ENCODE data around the gene SLC37A4. TPM values are rescaled to one million over a fixed set of nuclear protein-coding genes. Genes with fewer than 3 reads are reported as not detected.

The SLC37A4 gene
- total RNA-seq, 4 donors from 2014 or later: 29.7 to 72.9 (median 56.4) TPM

- ATAC-seq: no peak
- TF ChIP-seq CTCF (IDR thresholded peaks at IDR 0.05 in 4 of 5, conservative IDR thresholded peaks at IDR 0.05 in 1 of 5) (no peak), POLR2A (IDR thresholded peaks at IDR 0.05) (no peak)
- intact Hi-C loops (cut with DNase I; ENCODE audit: low total_unique reads): no loop called here
- H3K9me3 ChIP-seq: no peaks in the 10 kb centered on the region
- peaks cover 5 to 9% of the 10 kb centered on the region in 2 donors for H3K4me1 ChIP-seq
- DNase-seq: peak; percentile 6 to 34
- H3K27ac ChIP-seq: no peak overlapping the region
- in situ Hi-C loops (cut with MboI; ENCODE audit: low sequenced_read_pairs in 4 of 4): no loop called here
- no peaks in the 10 kb centered on the region for H3K36me3 ChIP-seq
- no peaks in the 10 kb centered on the region for H3K27me3 ChIP-seq
- no peak overlapping the region for H3K4me3 ChIP-seq
Measured at GRCh38 chr11:118980191-118980881, 50.3 kb downstream of the SLC37A4 start.

DNA sequence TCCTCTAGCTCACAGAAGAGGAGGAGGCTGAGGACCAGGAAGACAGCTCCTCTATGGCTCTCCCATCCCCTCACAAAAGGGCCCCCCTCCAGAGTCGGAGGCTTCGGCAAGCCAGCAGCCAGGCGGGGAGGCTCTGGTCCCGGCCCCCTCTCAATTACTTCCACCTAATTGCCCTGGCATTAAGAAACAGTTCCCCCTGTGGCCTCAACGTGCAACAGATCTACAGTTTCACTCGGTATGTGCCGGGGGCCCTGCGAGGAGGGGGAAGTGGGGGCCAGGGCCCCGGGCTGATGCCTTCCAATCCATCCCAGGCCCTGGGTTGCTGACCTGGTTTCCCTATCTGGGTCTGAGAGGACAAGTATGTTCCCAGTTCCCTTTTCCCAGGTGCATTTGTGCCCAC is 51.2 kb downstream of the SLC37A4 start:
- DNase-seq: no peak
- H3K9me3 ChIP-seq: no peaks in the 10 kb centered on the region
- peaks cover 0 to 4% of the 10 kb centered on the region in 2 donors for H3K4me1 ChIP-seq
- intact Hi-C loops (cut with DNase I; ENCODE audit: low total_unique reads): no loop called here
- no peak overlapping the region for H3K4me3 ChIP-seq
- in situ Hi-C loops (cut with MboI; ENCODE audit: low sequenced_read_pairs in 4 of 4): no loop called here
- TF ChIP-seq POLR2A (IDR thresholded peaks at IDR 0.05): no peak
- TF ChIP-seq CTCF (IDR thresholded peaks at IDR 0.05 in 4 of 5, conservative IDR thresholded peaks at IDR 0.05 in 1 of 5): no peak
- no peak overlapping the region for H3K27ac ChIP-seq
- no peaks in the 10 kb centered on the region for H3K36me3 ChIP-seq
- no peaks in the 10 kb centered on the region for H3K27me3 ChIP-seq
- no peak for ATAC-seq

- in situ Hi-C loops (cut with MboI; ENCODE audit: low sequenced_read_pairs in 4 of 4): no loop called here
- no peak for TF ChIP-seq POLR2A (IDR thresholded peaks at IDR 0.05)
- TF ChIP-seq CTCF (IDR thresholded peaks at IDR 0.05 in 4 of 5, conservative IDR thresholded peaks at IDR 0.05 in 1 of 5): no peak
- intact Hi-C loops (cut with DNase I; ENCODE audit: low total_unique reads): no loop called here
- no peaks in the 10 kb centered on the region for H3K4me1 ChIP-seq
- ATAC-seq (no peak), DNase-seq (no peak)
- H3K9me3 ChIP-seq: no peaks in the 10 kb centered on the region
- no peak overlapping the region for H3K4me3 ChIP-seq
- peaks cover 0 to 4% (median 3%) of the 10 kb centered on the region in 3 donors for H3K27me3 ChIP-seq
- H3K36me3 ChIP-seq: no peaks in the 10 kb centered on the region
- H3K27ac ChIP-seq: no peak overlapping the region
Measured at GRCh38 chr11:118975771-118976709, 54.6 kb downstream of the SLC37A4 start.

Small RNA genes within 50 kb of the gene (microRNA-seq; reads per million reads assigned to microRNA genes)
- 0 reads per million in 2 donors for gene MIR3656 (ENCODE audit: borderline replicate concordance in 2 of 2)

Other genes starting within 250 kb of the SLC37A4 start
- gene DDX6, start 239.7 kb downstream of the SLC37A4 start, total RNA-seq: 100 to 1,000 TPM in 2 of 4 donors, 10 to 100 TPM in 2; 73.4 to 125 (median 98.2) TPM
- gene CXCR5, start 147.0 kb downstream of the SLC37A4 start, total RNA-seq: not detected
- 10 to 100 TPM; 17.1 to 35.6 (median 23.8) TPM for gene BCL9L, start 105.0 kb downstream of the SLC37A4 start, total RNA-seq
- gene UPK2, start 74.6 kb downstream of the SLC37A4 start, total RNA-seq: not detected
- gene FOXR1, start 59.1 kb downstream of the SLC37A4 start, total RNA-seq: not detected
- 10 to 100 TPM in 3 of 4 donors, 1 to 10 TPM in 1; 7.4 to 36.4 (median 16.1) TPM for gene CENATAC, start 32.7 kb downstream of the SLC37A4 start, total RNA-seq
- 1,000 to 10,000 TPM; 1,700 to 2,567 (median 1,849) TPM for gene RPS25, start 12.5 kb downstream of the SLC37A4 start, total RNA-seq
- 10 to 100 TPM; 43.0 to 82.8 (median 66.9) TPM for gene TRAPPC4, start 12.1 kb downstream of the SLC37A4 start, total RNA-seq
- 10 to 100 TPM; 18.4 to 29.2 (median 21.9) TPM for gene HYOU1, start 26.3 kb upstream of the SLC37A4 start, total RNA-seq
- 10 to 100 TPM; 16.5 to 25.9 (median 20.3) TPM for gene VPS11, start 36.9 kb upstream of the SLC37A4 start, total RNA-seq
- 10 to 100 TPM in 3 of 4 donors, 1 to 10 TPM in 1; 8.7 to 31.1 (median 14.5) TPM for gene HMBS, start 54.0 kb upstream of the SLC37A4 start, total RNA-seq
- 10 to 100 TPM in 3 of 4 donors, 1 to 10 TPM in 1; 8.9 to 34.0 (median 15.1) TPM for gene DPAGT1, start 71.0 kb upstream of the SLC37A4 start, total RNA-seq
- 10 to 100 TPM; 10.0 to 30.7 (median 18.7) TPM for gene C2CD2L, start 76.5 kb upstream of the SLC37A4 start, total RNA-seq
- gene HINFP, start 90.7 kb upstream of the SLC37A4 start, total RNA-seq: 10 to 100 TPM in 3 of 4 donors, 1 to 10 TPM in 1; 8.1 to 17.8 (median 15.3) TPM
- not detected for gene ABCG4, start 118.2 kb upstream of the SLC37A4 start, total RNA-seq
- gene NLRX1, start 137.8 kb upstream of the SLC37A4 start, total RNA-seq: 10 to 100 TPM; 12.2 to 21.3 (median 16.4) TPM
- under 1 TPM in 1 of 4 donors, not detected in 3; 0.46 TPM for gene NHERF4, start 154.6 kb upstream of the SLC37A4 start, total RNA-seq
- 1 to 10 TPM; 3.0 to 6.7 (median 4.5) TPM for gene CBL, start 175.5 kb upstream of the SLC37A4 start, total RNA-seq

Data from gastrocnemius medialis (tissue), 4 donors.